Osteocyte (in vitro differentiated cells): Measurements from ENCODE around the gene FRMPD2. TPM values are rescaled to one million over a fixed set of nuclear protein-coding genes. Genes with fewer than 3 reads are reported as not detected.

ENCODE experiments used
- DNase-seq: peaks from one replicate; pipeline ENCODE4 v3.0.0; 2021; ENCODE audit warnings: mixed read lengths; ENCODE audit not compliant: unreplicated experiment; ENCODE audit errors: extremely low spot score
- H3K27ac Mint-ChIP-seq: one replicate; pipeline ENCODE4 v1.8.0; 2021; ENCODE audit warnings: mild to moderate bottlenecking, mixed read lengths; ENCODE audit not compliant: unreplicated experiment
- H3K27me3 Mint-ChIP-seq: one replicate; pipeline ENCODE4 v1.8.0; 2021; ENCODE audit warnings: mixed read lengths; ENCODE audit not compliant: unreplicated experiment
- H3K36me3 Mint-ChIP-seq: one replicate; pipeline ENCODE4 v1.8.0; 2021; ENCODE audit warnings: mixed read lengths; ENCODE audit not compliant: unreplicated experiment
- H3K4me1 Mint-ChIP-seq: one replicate; pipeline ENCODE4 v1.8.0; 2021; ENCODE audit warnings: mixed read lengths; ENCODE audit not compliant: unreplicated experiment
- H3K4me3 Mint-ChIP-seq: one replicate; pipeline ENCODE4 v1.8.0; 2021; ENCODE audit warnings: mild to moderate bottlenecking, moderate library complexity, mixed read lengths; ENCODE audit not compliant: unreplicated experiment
- H3K9me3 Mint-ChIP-seq: one replicate; pipeline ENCODE4 v1.8.0; 2021; ENCODE audit warnings: mixed read lengths; ENCODE audit not compliant: unreplicated experiment
- CTCF ChIP-seq: fragments of 200-600 bp; sonication (generic); IDR thresholded peaks from 2 replicates; pipeline ENCODE4 v1.5.0; 2021; ENCODE audit warnings: antibody characterized with exemption, mild to moderate bottlenecking, moderate library complexity
- total RNA-seq: library from RNA; stranded (reverse); gene quantifications from 2 replicates; pipeline ENCODE4 v1.2.1, GENCODE V29; 2021

FRMPD2 gene
- total RNA-seq, 1 donor from 2014 or later: not detected

- Mint-ChIP-seq H3K27ac (no peak overlapping the region), H3K4me1 (no peaks in the 10 kb centered on the region), H3K9me3 (peaks cover 3% of the 10 kb centered on the region), H3K4me3 (no peak overlapping the region), H3K36me3 (no peaks in the 10 kb centered on the region), H3K27me3 (peaks cover 30% of the 10 kb centered on the region)
- DNase-seq: no peak
- no peak for TF ChIP-seq CTCF
Observed at GRCh38 chr10:48216204-48216505, 58.3 kb downstream of the FRMPD2 start.

GRCh38 chr10:48215486-48216203 lies 58.9 kb downstream of the FRMPD2 start:
- Mint-ChIP-seq H3K36me3 (no peaks in the 10 kb centered on the region), H3K4me3 (no peak overlapping the region), H3K27ac (no peak overlapping the region), H3K4me1 (no peaks in the 10 kb centered on the region), H3K9me3 (no peaks in the 10 kb centered on the region), H3K27me3 (peaks cover 32% of the 10 kb centered on the region)
- peak; percentile 76 for DNase-seq
- TF ChIP-seq CTCF: peak; percentile 56

GRCh38 chr10:48214716-48215485 lies 59.6 kb downstream of the FRMPD2 start:
- no peak overlapping the region for H3K27ac Mint-ChIP-seq
- H3K4me3 Mint-ChIP-seq: no peak overlapping the region
- no peak for DNase-seq
- peaks cover 28% of the 10 kb centered on the region for H3K27me3 Mint-ChIP-seq
- TF ChIP-seq CTCF: no peak
- no peaks in the 10 kb centered on the region for H3K4me1 Mint-ChIP-seq
- no peaks in the 10 kb centered on the region for H3K9me3 Mint-ChIP-seq
- H3K36me3 Mint-ChIP-seq: no peaks in the 10 kb centered on the region

- Mint-ChIP-seq H3K27ac (no peak overlapping the region), H3K27me3 (peaks cover 30% of the 10 kb centered on the region), H3K4me1 (no peaks in the 10 kb centered on the region), H3K4me3 (no peak overlapping the region), H3K9me3 (no peaks in the 10 kb centered on the region), H3K36me3 (no peaks in the 10 kb centered on the region)
- TF ChIP-seq CTCF: no peak
- no peak for DNase-seq
Observed at GRCh38 chr10:48213047-48213446, 61.4 kb downstream of the FRMPD2 start.

- DNase-seq: no peak
- TF ChIP-seq CTCF: no peak
- H3K27me3 Mint-ChIP-seq: peaks cover 39% of the 10 kb centered on the region
Observed at GRCh38 chr10:48211777-48212176, 62.7 kb downstream of the FRMPD2 start.

More at GRCh38 chr10:48211777-48212176, 62.7 kb downstream of the FRMPD2 start:
- no peaks in the 10 kb centered on the region for H3K4me1 Mint-ChIP-seq
- no peaks in the 10 kb centered on the region for H3K36me3 Mint-ChIP-seq
- H3K9me3 Mint-ChIP-seq: no peaks in the 10 kb centered on the region
- no peak overlapping the region for H3K4me3 Mint-ChIP-seq
- H3K27ac Mint-ChIP-seq: no peak overlapping the region
